T-helper 1 cell treated with Interleukin-12 subunit alpha and Interleukin-12 subunit beta and Interleukin-4 antibody, amounts not matched to agents 30 μg/mL and 1 μg/mL, for 36 hours (primary cell): ENCODE measurements around the gene RAP2C.
A peak's percentile ranks its signal among the peaks of the same experiment; 100 is the strongest.

Experiments
- H3K27ac Mint-ChIP-seq: one replicate; pipeline ENCODE4 v1.8.0; 2021; ENCODE audit warnings: mild to moderate bottlenecking, mixed read lengths
- H3K27me3 Mint-ChIP-seq: one replicate; pipeline ENCODE4 v1.8.0; 2021; ENCODE audit warnings: low read depth, mixed read lengths
- H3K36me3 Mint-ChIP-seq: one replicate; pipeline ENCODE4 v1.8.0; 2021; ENCODE audit warnings: low read depth, mixed read lengths
- H3K4me1 Mint-ChIP-seq: one replicate; pipeline ENCODE4 v1.8.0; 2021; ENCODE audit warnings: low read depth, mixed read lengths
- H3K4me3 Mint-ChIP-seq: one replicate; pipeline ENCODE4 v1.8.0; 2021; ENCODE audit warnings: mild to moderate bottlenecking, moderate library complexity, mixed read lengths
- H3K9me3 Mint-ChIP-seq: one replicate; pipeline ENCODE4 v1.8.0; 2021; ENCODE audit warnings: mixed read lengths

RAP2C gene

DNA sequence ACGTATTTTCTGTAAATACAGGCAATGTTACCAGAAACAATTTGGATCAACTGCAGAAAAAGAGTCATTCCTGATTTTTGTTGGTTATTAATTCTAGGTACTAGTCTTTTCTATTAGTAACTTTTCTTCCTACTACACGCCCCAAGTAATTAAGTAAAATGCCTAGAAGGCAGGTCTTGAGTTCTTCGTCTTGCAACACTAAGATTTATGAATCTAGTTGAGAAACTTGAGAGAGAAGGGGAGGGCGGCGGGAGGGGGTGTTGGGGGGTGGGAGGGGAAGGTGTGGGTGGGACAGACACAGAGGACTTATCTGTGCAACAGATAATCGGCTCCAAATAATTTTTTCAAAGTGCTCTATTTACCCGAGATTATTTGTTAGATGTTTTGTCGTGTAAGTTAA is 3.0 kb downstream of the RAP2C start:
- Mint-ChIP-seq H3K9me3 (no peaks in the 10 kb centered on the region), H3K4me3 (peak overlapping the region; percentile 95), H3K27me3 (no peaks in the 10 kb centered on the region), H3K4me1 (peaks cover 33% of the 10 kb centered on the region), H3K27ac (peak overlapping the region; percentile 98), H3K36me3 (peaks cover 19% of the 10 kb centered on the region)

- peaks cover 31% of the 10 kb centered on the region for H3K4me1 Mint-ChIP-seq
These were observed 4.7 kb downstream of the RAP2C start for GRCh38 chrX:132214518-132214917.

DNA sequence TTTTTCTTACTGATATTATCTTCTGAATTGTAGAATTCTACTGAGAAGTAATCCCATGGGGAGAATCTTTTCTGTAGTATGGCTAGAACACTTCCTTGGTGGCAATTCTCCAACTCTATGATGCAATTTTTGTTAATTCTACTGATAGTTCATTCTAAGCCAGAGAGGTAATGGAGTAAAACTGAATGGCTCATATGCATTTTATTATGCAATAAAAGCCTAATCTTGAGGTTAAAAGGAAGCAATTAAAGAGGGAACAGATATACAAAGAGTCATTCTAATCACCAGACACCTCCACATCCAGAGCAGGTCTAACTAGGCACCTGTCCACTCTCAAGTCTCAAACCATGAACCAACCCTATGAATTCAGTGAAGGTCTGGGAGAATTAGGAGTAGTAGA is 9.7 kb downstream of the RAP2C start:
- no peaks in the 10 kb centered on the region for H3K9me3 Mint-ChIP-seq
- H3K27ac Mint-ChIP-seq, result no peak overlapping the region
- no peaks in the 10 kb centered on the region for H3K27me3 Mint-ChIP-seq
- H3K4me1 Mint-ChIP-seq, result peaks cover 19% of the 10 kb centered on the region
- H3K36me3 Mint-ChIP-seq, result peaks cover 27% of the 10 kb centered on the region
- H3K4me3 Mint-ChIP-seq, result no peak overlapping the region

More at GRCh38 chrX:132214518-132214917, 4.7 kb downstream of the RAP2C start:
- Mint-ChIP-seq H3K27me3 (no peaks in the 10 kb centered on the region), H3K36me3 (peaks cover 28% of the 10 kb centered on the region), H3K9me3 (no peaks in the 10 kb centered on the region), H3K4me3 (peak overlapping the region; percentile 47), H3K27ac (no peak overlapping the region)

GRCh38 chrX:132208422-132208821 is 10.8 kb downstream of the RAP2C start:
- no peaks in the 10 kb centered on the region for H3K27me3 Mint-ChIP-seq
- H3K27ac Mint-ChIP-seq, result no peak overlapping the region
- no peaks in the 10 kb centered on the region for H3K9me3 Mint-ChIP-seq
- H3K36me3 Mint-ChIP-seq, result peaks cover 20% of the 10 kb centered on the region
- H3K4me3 Mint-ChIP-seq, result no peak overlapping the region
- H3K4me1 Mint-ChIP-seq, result peaks cover 13% of the 10 kb centered on the region

DNA sequence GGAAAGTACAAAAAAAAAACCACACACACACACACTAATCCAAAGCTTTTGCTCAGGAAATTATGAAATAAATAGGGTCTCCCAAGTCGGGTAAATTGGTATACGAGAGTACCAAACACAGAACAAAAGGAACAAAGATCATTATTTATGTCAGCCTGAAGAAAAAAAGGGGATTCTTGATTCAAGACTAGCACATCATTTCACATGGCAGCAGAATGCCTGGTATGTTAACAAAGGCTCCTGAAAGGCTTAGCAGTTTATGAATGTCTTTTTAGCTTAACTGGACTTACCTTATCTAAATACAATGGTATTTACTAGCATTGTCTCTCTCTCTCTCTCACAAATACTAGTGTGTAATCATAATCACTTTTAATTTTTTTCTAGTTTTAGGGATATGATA is 11.3 kb downstream of the RAP2C start:
- Mint-ChIP-seq H3K27me3 (no peaks in the 10 kb centered on the region), H3K4me1 (peaks cover 13% of the 10 kb centered on the region), H3K4me3 (no peak overlapping the region), H3K9me3 (no peaks in the 10 kb centered on the region), H3K27ac (no peak overlapping the region), H3K36me3 (peaks cover 22% of the 10 kb centered on the region)

DNA sequence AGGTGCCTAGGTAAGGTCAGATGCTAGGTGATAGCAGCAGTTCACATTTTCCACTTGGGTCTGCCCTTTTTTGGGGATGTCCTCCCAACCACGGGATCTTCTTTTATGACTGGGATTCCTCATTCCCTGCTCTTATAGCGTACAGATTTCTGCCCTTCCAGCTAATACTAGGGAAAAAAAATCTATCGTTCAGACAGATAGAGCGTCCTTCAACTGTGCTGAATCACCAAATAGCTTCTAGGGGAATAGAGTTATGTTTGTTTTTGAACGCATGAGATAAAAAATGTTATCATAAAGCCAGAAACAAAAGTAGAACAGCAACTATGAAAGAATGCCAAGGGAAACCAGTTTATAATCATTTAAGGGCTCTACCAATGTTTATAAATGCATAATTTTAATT is 13.0 kb downstream of the RAP2C start:
- Mint-ChIP-seq H3K4me1 (peaks cover 8% of the 10 kb centered on the region), H3K27ac (no peak overlapping the region), H3K36me3 (peaks cover 16% of the 10 kb centered on the region), H3K4me3 (no peak overlapping the region), H3K9me3 (no peaks in the 10 kb centered on the region), H3K27me3 (no peaks in the 10 kb centered on the region)

DNA sequence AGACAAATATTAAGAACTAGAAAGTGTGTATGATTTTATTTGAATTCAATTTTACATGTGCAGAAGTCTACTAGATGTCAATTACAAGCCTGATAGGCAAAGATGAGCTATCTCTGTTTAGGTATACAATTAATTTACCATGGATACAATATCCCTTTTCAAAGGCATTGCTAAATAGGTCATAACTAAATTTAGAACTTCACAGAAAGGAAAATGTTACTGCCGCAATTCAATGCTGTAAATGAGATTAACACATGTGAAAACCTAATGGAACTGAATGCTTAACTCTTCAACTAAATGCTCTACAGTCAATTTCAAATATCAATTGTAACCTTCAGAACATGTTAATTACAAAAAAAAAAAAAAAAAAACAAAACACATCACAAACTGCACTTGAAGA is 14.6 kb downstream of the RAP2C start:
- H3K4me1 Mint-ChIP-seq, result peaks cover 8% of the 10 kb centered on the region
- H3K4me3 Mint-ChIP-seq, result no peak overlapping the region
- H3K9me3 Mint-ChIP-seq, result no peaks in the 10 kb centered on the region
- H3K27ac Mint-ChIP-seq, result no peak overlapping the region
- H3K36me3 Mint-ChIP-seq, result peaks cover 8% of the 10 kb centered on the region
- H3K27me3 Mint-ChIP-seq, result no peaks in the 10 kb centered on the region

DNA sequence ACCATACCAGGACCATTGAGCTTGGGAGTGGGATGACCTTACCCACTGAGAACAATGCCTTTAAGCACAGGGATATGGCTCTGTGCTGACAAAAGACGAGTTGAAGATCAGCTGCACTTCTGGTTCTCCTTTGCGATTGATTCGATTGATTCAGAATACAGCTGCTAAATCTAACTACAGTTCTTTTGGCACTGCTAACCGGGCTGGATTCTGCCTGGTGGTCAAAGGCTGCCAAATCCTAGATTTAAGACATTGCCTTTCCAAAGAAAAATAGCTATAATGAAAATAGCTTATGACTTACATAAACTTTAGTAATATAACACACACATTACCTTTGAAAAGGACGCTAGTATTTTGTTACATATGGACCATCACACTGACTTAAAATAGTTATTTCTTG is 18.3 kb downstream of the RAP2C start:
- peaks cover 2% of the 10 kb centered on the region for H3K4me1 Mint-ChIP-seq
- H3K27me3 Mint-ChIP-seq, result no peaks in the 10 kb centered on the region
- no peak overlapping the region for H3K4me3 Mint-ChIP-seq
- no peak overlapping the region for H3K27ac Mint-ChIP-seq
- peaks cover 4% of the 10 kb centered on the region for H3K36me3 Mint-ChIP-seq
- H3K9me3 Mint-ChIP-seq, result no peaks in the 10 kb centered on the region

DNA sequence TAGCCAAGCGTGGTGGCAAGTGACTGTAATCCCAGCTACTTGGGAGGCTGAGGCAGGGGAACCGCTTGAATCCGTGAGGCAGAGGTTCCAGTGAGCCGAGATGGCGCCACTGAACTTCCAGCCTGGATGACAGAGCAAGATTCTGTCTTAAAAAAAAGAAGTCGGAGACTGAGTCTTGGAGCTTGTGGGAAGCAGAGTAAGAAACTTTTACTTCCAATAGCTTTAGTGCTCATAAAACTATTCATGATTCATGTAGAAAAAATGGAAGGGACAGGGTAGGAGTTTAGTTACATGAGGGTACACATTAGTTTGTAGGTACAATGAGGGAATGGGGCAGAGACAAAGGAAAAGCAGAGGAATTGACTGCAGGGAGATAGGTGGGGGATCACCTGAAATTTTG is 19.3 kb downstream of the RAP2C start:
- H3K4me3 Mint-ChIP-seq, result no peak overlapping the region
- no peaks in the 10 kb centered on the region for H3K27me3 Mint-ChIP-seq
- H3K27ac Mint-ChIP-seq, result no peak overlapping the region
- peaks cover 2% of the 10 kb centered on the region for H3K4me1 Mint-ChIP-seq
- no peaks in the 10 kb centered on the region for H3K9me3 Mint-ChIP-seq
- H3K36me3 Mint-ChIP-seq, result peaks cover 2% of the 10 kb centered on the region

- no peaks in the 10 kb centered on the region for H3K27me3 Mint-ChIP-seq
- H3K36me3 Mint-ChIP-seq, result no peaks in the 10 kb centered on the region
- H3K4me3 Mint-ChIP-seq, result no peak overlapping the region
- peaks cover 2% of the 10 kb centered on the region for H3K4me1 Mint-ChIP-seq
- H3K27ac Mint-ChIP-seq, result no peak overlapping the region
- H3K9me3 Mint-ChIP-seq, result no peaks in the 10 kb centered on the region
These were observed 25.2 kb downstream of the RAP2C start for GRCh38 chrX:132193872-132194574.

GRCh38 chrX:132191938-132192337 is 27.3 kb downstream of the RAP2C start:
- no peaks in the 10 kb centered on the region for H3K9me3 Mint-ChIP-seq
- H3K4me1 Mint-ChIP-seq, result peaks cover 2% of the 10 kb centered on the region
- no peaks in the 10 kb centered on the region for H3K36me3 Mint-ChIP-seq
- no peaks in the 10 kb centered on the region for H3K27me3 Mint-ChIP-seq
- H3K27ac Mint-ChIP-seq, result no peak overlapping the region
- H3K4me3 Mint-ChIP-seq, result no peak overlapping the region

- no peaks in the 10 kb centered on the region for H3K4me1 Mint-ChIP-seq
These were observed 31.1 kb downstream of the RAP2C start for GRCh38 chrX:132188175-132188574.

DNA sequence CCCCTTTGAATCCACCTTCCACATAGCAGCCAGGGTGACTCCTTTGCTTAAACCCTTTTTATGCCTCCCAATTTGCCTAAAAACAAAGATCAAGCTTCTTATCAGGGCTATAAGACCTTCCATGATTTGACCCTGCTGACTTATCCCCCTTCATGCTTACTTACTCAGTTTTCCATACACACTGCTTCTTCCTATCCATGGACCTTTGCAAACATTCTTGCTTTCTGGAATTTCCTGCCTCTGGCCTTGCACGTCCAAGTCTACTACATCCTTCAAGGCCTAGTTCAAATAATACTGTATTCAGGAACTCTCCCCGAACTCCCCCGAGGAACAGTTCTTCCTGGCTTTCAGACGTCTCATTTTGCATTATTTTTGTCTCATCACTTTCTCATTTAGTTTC is 31.8 kb downstream of the RAP2C start:
- Mint-ChIP-seq H3K4me1 (no peaks in the 10 kb centered on the region), H3K27ac (no peak overlapping the region), H3K4me3 (no peak overlapping the region), H3K36me3 (no peaks in the 10 kb centered on the region), H3K27me3 (no peaks in the 10 kb centered on the region), H3K9me3 (no peaks in the 10 kb centered on the region)

More at GRCh38 chrX:132188175-132188574, 31.1 kb downstream of the RAP2C start:
- no peaks in the 10 kb centered on the region for H3K9me3 Mint-ChIP-seq
- no peaks in the 10 kb centered on the region for H3K27me3 Mint-ChIP-seq
- H3K4me3 Mint-ChIP-seq, result no peak overlapping the region
- H3K27ac Mint-ChIP-seq, result no peak overlapping the region
- H3K36me3 Mint-ChIP-seq, result no peaks in the 10 kb centered on the region

GRCh38 chrX:132184871-132185270 is 34.4 kb downstream of the RAP2C start:
- H3K27ac Mint-ChIP-seq, result no peak overlapping the region
- no peaks in the 10 kb centered on the region for H3K27me3 Mint-ChIP-seq

GRCh38 chrX:132181364-132181763 is 37.9 kb downstream of the RAP2C start:
- H3K4me1 Mint-ChIP-seq, result no peaks in the 10 kb centered on the region
- H3K9me3 Mint-ChIP-seq, result no peaks in the 10 kb centered on the region
- H3K4me3 Mint-ChIP-seq, result no peak overlapping the region
- peaks cover under 1% of the 10 kb centered on the region for H3K27me3 Mint-ChIP-seq
- no peaks in the 10 kb centered on the region for H3K36me3 Mint-ChIP-seq
- no peak overlapping the region for H3K27ac Mint-ChIP-seq

More at GRCh38 chrX:132184871-132185270, 34.4 kb downstream of the RAP2C start:
- no peaks in the 10 kb centered on the region for H3K9me3 Mint-ChIP-seq
- H3K36me3 Mint-ChIP-seq, result no peaks in the 10 kb centered on the region
- no peak overlapping the region for H3K4me3 Mint-ChIP-seq
- H3K4me1 Mint-ChIP-seq, result no peaks in the 10 kb centered on the region

DNA sequence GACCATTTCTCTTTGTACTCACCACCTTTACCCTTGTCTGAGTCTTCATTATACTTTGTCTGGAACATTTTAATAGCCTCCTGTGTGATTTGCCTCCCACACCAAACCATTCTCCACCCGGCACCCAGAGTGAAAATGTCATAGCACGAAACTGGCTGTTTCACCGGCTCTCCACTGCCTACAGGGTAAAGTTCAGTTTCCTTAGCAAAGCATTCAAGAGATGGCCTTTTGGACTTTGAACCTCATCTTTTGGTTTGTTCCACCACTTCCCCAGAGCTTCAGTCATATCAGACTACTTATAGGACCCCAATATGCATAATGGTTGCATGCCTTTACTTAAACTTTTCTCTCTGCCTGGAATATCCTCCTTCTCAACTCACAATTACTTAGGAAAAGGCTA is 38.3 kb downstream of the RAP2C start:
- Mint-ChIP-seq H3K27ac (no peak overlapping the region), H3K9me3 (no peaks in the 10 kb centered on the region), H3K36me3 (no peaks in the 10 kb centered on the region), H3K4me1 (no peaks in the 10 kb centered on the region), H3K27me3 (peaks cover 3% of the 10 kb centered on the region), H3K4me3 (no peak overlapping the region)
